ENCODE data around the gene HLA-G. TPM values are rescaled to one million over a fixed set of nuclear protein-coding genes. Genes with fewer than 3 reads are reported as not detected.

Gene HLA-G
- total RNA-seq, 1 experiment from 2014 or later, result not detected

DNA sequence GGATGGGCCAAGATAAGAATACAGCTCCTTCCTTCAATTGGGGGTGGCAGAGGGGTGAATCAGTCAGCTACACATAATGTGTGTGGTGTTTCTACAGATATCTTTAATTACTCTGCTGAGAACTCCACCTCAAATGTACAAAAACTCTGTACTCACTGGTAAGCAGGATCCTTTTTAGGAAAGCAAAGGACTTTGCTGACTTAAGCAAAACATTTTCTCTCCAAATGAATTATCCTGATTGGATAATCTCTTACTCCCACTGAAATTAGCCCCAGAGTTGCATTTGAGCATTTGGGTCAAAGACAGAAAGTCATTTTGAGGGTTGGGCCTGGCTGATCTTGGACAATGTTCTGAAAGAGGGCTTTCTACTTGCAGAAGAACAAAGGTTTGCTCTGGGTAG is 13.4 kb downstream of the HLA-G start:
- no peak overlapping the region for H3K4me3 Mint-ChIP-seq (ENCODE audit: unreplicated experiment)
- no TSS peak for BruUV-seq (replicated peaks)
- peaks cover 20% of the 10 kb centered on the region for H3K27me3 Mint-ChIP-seq (ENCODE audit: insufficient read depth, unreplicated experiment)
- H3K36me3 Mint-ChIP-seq (ENCODE audit: insufficient read depth, unreplicated experiment), result no peaks in the 10 kb centered on the region
- CTCF ChIA-PET, result interaction anchor here (0.6 kb wide), 1 partner anchor 145 kb away, joined by 3 read pairs; no protein-coding TSS in a partner anchor
- POLR2A ChIA-PET, result interaction anchor here (0.9 kb wide), 1 partner anchor 236 kb away, joined by 3 read pairs; no protein-coding TSS in a partner anchor
- DNase-seq (ENCODE audit: unreplicated experiment), result no peak
- H3K9me3 Mint-ChIP-seq (ENCODE audit: unreplicated experiment), result no peaks in the 10 kb centered on the region
- intact Hi-C loops (cut with micrococcal nuclease), result no loop called here
- H3K4me1 Mint-ChIP-seq (ENCODE audit: insufficient read depth, unreplicated experiment), result peaks cover 9% of the 10 kb centered on the region
- H3K27ac Mint-ChIP-seq (ENCODE audit: low read depth, unreplicated experiment), result no peak overlapping the region
- TF ChIP-seq, protein P1, sequence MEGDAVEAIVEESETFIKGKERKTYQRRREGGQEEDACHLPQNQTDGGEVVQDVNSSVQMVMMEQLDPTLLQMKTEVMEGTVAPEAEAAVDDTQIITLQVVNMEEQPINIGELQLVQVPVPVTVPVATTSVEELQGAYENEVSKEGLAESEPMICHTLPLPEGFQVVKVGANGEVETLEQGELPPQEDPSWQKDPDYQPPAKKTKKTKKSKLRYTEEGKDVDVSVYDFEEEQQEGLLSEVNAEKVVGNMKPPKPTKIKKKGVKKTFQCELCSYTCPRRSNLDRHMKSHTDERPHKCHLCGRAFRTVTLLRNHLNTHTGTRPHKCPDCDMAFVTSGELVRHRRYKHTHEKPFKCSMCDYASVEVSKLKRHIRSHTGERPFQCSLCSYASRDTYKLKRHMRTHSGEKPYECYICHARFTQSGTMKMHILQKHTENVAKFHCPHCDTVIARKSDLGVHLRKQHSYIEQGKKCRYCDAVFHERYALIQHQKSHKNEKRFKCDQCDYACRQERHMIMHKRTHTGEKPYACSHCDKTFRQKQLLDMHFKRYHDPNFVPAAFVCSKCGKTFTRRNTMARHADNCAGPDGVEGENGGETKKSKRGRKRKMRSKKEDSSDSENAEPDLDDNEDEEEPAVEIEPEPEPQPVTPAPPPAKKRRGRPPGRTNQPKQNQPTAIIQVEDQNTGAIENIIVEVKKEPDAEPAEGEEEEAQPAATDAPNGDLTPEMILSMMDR (IDR thresholded peaks at IDR 0.05; ENCODE audit: unreplicated experiment), result no peak

DNA sequence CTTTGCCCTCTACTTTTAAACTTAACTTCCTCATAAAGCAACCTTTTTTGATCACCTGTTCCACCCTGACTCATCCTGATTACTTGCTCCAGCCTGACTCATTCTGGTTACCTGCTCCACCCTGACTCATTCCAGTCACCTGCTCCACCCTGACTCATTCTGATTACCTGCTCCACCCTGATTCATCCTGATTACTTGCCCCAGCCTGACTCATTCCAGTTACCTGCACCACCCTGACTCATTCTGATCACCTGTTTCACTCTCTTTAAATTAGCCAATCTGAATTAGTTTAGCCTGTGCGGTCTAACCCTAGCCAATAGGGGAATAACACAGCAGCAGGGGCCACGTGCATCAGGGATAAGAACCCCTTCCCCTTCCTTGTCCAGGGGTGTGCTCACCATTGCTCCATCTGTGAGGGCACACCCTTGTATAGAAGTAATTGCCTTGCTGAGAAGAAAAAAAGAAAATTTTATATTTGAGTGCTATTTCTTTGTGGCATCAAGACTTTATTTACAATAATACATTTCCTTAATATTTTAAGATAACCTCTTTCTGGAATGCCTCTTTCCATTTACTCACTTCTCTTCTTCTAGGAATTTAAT is 17.9 kb downstream of the HLA-G start:
- POLR2A ChIA-PET, result no interaction called here
- intact Hi-C loops (cut with micrococcal nuclease), result loop anchor here (5.0 kb wide), 1 partner anchor 193 kb away; no protein-coding TSS in a partner anchor
- CTCF ChIA-PET, result no interaction called here
- no TSS peak for BruUV-seq (replicated peaks)
- TF ChIP-seq, protein P1 (IDR thresholded peaks at IDR 0.05; ENCODE audit: unreplicated experiment), result no peak
- Mint-ChIP-seq H3K27ac (ENCODE audit: low read depth, unreplicated experiment) (no peak overlapping the region), H3K36me3 (ENCODE audit: insufficient read depth, unreplicated experiment) (no peaks in the 10 kb centered on the region), H3K9me3 (ENCODE audit: unreplicated experiment) (no peaks in the 10 kb centered on the region), H3K4me1 (ENCODE audit: insufficient read depth, unreplicated experiment) (peaks cover 13% of the 10 kb centered on the region), H3K4me3 (ENCODE audit: unreplicated experiment) (no peak overlapping the region), H3K27me3 (ENCODE audit: insufficient read depth, unreplicated experiment) (no peaks in the 10 kb centered on the region)
- peak; percentile 73 for DNase-seq (ENCODE audit: unreplicated experiment)

DNA sequence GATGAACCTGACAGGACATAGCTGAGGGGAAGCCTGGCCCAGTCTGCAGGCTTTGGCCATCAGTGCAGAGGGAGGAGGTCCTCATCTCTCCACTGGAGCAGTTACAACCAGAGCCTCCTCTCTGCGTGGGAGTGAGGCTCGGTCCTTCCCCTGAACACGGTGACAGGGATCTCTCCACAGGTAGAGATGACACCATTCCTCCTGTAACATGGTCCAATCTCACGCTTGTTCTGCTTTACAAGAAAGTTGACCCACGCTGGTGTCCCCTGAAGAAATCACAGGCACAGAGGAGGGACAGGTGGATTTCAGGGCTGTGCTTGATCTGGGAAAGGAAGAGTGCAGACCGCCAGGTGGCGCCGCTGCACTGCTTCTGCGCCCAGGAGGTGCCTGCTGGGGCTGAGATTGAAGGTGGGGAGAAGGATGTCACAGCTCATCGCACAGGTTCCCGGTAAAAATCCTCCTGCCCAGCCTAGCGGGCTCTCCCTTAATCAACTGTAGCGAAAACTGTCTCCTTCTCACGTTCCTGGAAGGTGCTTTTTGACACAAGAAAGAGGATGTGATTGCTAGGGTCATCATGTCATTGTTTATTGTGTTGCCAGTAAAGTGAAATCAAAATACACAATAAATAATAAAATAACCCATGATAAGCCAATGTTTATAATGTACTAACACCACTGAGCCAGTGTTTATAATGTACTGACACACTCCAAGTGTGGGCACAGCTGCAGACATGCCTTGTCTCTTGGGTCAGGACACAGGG is 20.4 kb downstream of the HLA-G start:
- peak; percentile 69 for DNase-seq (ENCODE audit: unreplicated experiment)
- H3K4me1 Mint-ChIP-seq (ENCODE audit: insufficient read depth, unreplicated experiment), result peaks cover 13% of the 10 kb centered on the region
- H3K27me3 Mint-ChIP-seq (ENCODE audit: insufficient read depth, unreplicated experiment), result peaks cover 6% of the 10 kb centered on the region
- ChIA-PET CTCF (interaction anchor here (0.6 to 2.8 kb wide), 30 partner anchors 13 to 957 kb away, joined by 3 to 22 read pairs (median 4); partner anchors contain the start of gene HLA-A), POLR2A (interaction anchor here (1.0 to 1.5 kb wide), 3 partner anchors 117 to 130 kb away, joined by 3 to 4 read pairs (median 3); no protein-coding TSS in a partner anchor)
- TF ChIP-seq, protein P1 (IDR thresholded peaks at IDR 0.05; ENCODE audit: unreplicated experiment), result peak; percentile 97
- no peaks in the 10 kb centered on the region for H3K9me3 Mint-ChIP-seq (ENCODE audit: unreplicated experiment)
- intact Hi-C loops (cut with micrococcal nuclease), result loop anchor here (1.0 to 5.0 kb wide), 6 partner anchors 121 to 323 kb away; no protein-coding TSS in a partner anchor
- no peak overlapping the region for H3K27ac Mint-ChIP-seq (ENCODE audit: low read depth, unreplicated experiment)
- BruUV-seq (replicated peaks), result no TSS peak
- no peak overlapping the region for H3K4me3 Mint-ChIP-seq (ENCODE audit: unreplicated experiment)
- H3K36me3 Mint-ChIP-seq (ENCODE audit: insufficient read depth, unreplicated experiment), result no peaks in the 10 kb centered on the region

DNA sequence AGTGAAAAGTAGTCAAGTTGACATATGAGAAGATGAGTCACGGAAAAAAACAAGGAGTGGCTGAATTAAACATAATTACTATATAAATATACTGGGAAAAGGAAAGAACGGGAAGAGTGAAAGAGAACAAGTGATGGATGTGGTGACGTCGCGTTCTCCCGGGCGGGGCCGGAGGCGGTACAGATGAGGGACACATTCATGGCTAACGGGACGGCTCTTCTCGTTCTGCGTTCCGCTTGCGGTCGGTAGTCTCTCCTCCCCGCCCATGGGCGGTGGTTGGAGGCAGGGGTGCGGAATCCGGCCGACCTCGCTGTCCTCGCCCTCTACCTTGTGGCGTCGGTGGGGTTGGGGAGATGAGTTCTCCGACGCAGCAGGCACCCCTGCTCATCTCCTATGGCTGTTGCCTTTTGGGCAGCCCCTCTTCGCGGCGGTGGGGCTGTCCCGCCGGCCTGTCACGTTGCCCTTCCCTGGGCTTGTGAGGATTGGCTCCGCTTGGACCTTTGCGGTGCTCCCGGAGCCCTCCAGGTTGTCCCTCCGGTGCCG is 22.5 kb downstream of the HLA-G start:
- no TSS peak for BruUV-seq (replicated peaks)
- CTCF ChIA-PET, result interaction anchor here (0.5 to 1.2 kb wide), 2 partner anchors 282 to 1599 kb away, joined by 3 read pairs; no protein-coding TSS in a partner anchor
- TF ChIP-seq, protein P1 (IDR thresholded peaks at IDR 0.05; ENCODE audit: unreplicated experiment), result no peak
- no peak overlapping the region for H3K27ac Mint-ChIP-seq (ENCODE audit: low read depth, unreplicated experiment)
- H3K36me3 Mint-ChIP-seq (ENCODE audit: insufficient read depth, unreplicated experiment), result no peaks in the 10 kb centered on the region
- POLR2A ChIA-PET, result interaction anchor here (1.5 kb wide), 1 partner anchor 127 kb away, joined by 3 read pairs; no protein-coding TSS in a partner anchor
- intact Hi-C loops (cut with micrococcal nuclease), result no loop called here
- no peak overlapping the region for H3K4me3 Mint-ChIP-seq (ENCODE audit: unreplicated experiment)
- peaks cover 8% of the 10 kb centered on the region for H3K27me3 Mint-ChIP-seq (ENCODE audit: insufficient read depth, unreplicated experiment)
- DNase-seq (ENCODE audit: unreplicated experiment), result no peak
- H3K4me1 Mint-ChIP-seq (ENCODE audit: insufficient read depth, unreplicated experiment), result peaks cover 11% of the 10 kb centered on the region
- no peaks in the 10 kb centered on the region for H3K9me3 Mint-ChIP-seq (ENCODE audit: unreplicated experiment)
